ENCODE measurements around the gene TMEM154. TPM values are rescaled to one million over a fixed set of nuclear protein-coding genes. Genes with fewer than 3 reads are reported as not detected.

Gene TMEM154
- total and polyA plus RNA-seq, 8 donors = 1.5 to 21.9 (median 2.5) TPM

- intact Hi-C loops (cut with DNase I) = no loop called here
- TF ChIP-seq CTCF (IDR thresholded peaks at IDR 0.05) = no peak
- H3K36me3 ChIP-seq = peaks cover 0 to 4% of the 10 kb centered on the region in 2 donors
- H3K4me1 ChIP-seq = peaks cover 3 to 11% of the 10 kb centered on the region in 2 donors
- no peak overlapping the region for H3K4me3 ChIP-seq
- no peak overlapping the region for H3K27ac ChIP-seq
- no peak for DNase-seq
- H3K9me3 ChIP-seq = no peaks in the 10 kb centered on the region
- no peak for ATAC-seq
- H3K27me3 ChIP-seq = no peaks in the 10 kb centered on the region
Measured at GRCh38 chr4:152676052-152676854, 3.5 kb downstream of the TMEM154 start.

- H3K4me1 ChIP-seq = peaks cover 0 to 3% of the 10 kb centered on the region in 2 donors
- H3K27me3 ChIP-seq = no peaks in the 10 kb centered on the region
- TF ChIP-seq CTCF (IDR thresholded peaks at IDR 0.05) = no peak
- peaks cover 0 to 4% of the 10 kb centered on the region in 2 donors for H3K36me3 ChIP-seq
- no peaks in the 10 kb centered on the region for H3K9me3 ChIP-seq
- no peak for DNase-seq
- no peak overlapping the region for H3K27ac ChIP-seq
- no peak for ATAC-seq
- H3K4me3 ChIP-seq = no peak overlapping the region
- intact Hi-C loops (cut with DNase I) = no loop called here
Measured at GRCh38 chr4:152674359-152674758, 5.4 kb downstream of the TMEM154 start.

GRCh38 chr4:152673489-152673888, 6.3 kb downstream of the TMEM154 start:
- intact Hi-C loops (cut with DNase I) = no loop called here
- TF ChIP-seq CTCF (IDR thresholded peaks at IDR 0.05) = no peak
- Histone ChIP-seq H3K9me3 (no peaks in the 10 kb centered on the region), H3K36me3 (peaks cover 0 to 4% of the 10 kb centered on the region in 2 donors), H3K4me1 (no peaks in the 10 kb centered on the region), H3K4me3 (no peak overlapping the region), H3K27ac (no peak overlapping the region), H3K27me3 (no peaks in the 10 kb centered on the region)
- no peak for DNase-seq
- ATAC-seq = no peak

GRCh38 chr4:152672206-152673092, 7.3 kb downstream of the TMEM154 start:
- no peak for ATAC-seq
- Histone ChIP-seq H3K4me3 (no peak overlapping the region), H3K36me3 (peaks cover 0 to 4% of the 10 kb centered on the region in 2 donors), H3K27ac (no peak overlapping the region), H3K9me3 (no peaks in the 10 kb centered on the region), H3K4me1 (no peaks in the 10 kb centered on the region), H3K27me3 (no peaks in the 10 kb centered on the region)
- intact Hi-C loops (cut with DNase I) = no loop called here
- no peak for DNase-seq
- TF ChIP-seq CTCF (IDR thresholded peaks at IDR 0.05) = no peak

All from left lung (tissue), 10 donors.